HCT116 (cell line): ENCODE measurements around the gene GPBAR1. TPM values are rescaled to one million over a fixed set of nuclear protein-coding genes. Genes with fewer than 3 reads are reported as not detected.

Source experiments
- ATAC-seq: fragments of 200-7000 bp; cut with Tn5 transposase; 2 replicates; pipeline ENCODE4 v1.9.1; 2020; ENCODE audit warnings: mild to moderate bottlenecking, moderate library complexity
- BruUV-seq: library from RNA; stranded (reverse); fragments of 400-500 nt; replicated peaks from 2 replicates; lab custom pipeline; 2021; lab: Mats Ljungman, UMichigan
- CTCF ChIA-PET: fragments of 300-600 bp; sonication (Branson Sonifier 250); formaldehyde crosslinking; loops from one replicate; lab custom pipeline; 2021; ENCODE audit warnings: antibody characterized with exemption; lab: Charles Lee
- POLR2A ChIA-PET: fragments of 300-600, 350-600 bp; sonication (Branson Sonifier 250); formaldehyde crosslinking; loops from one replicate; lab custom pipeline; 2021; ENCODE audit warnings: antibody characterized with exemption; lab: Charles Lee
- RAD21 ChIA-PET, 2 experiments: fragments of 300-600 bp; sonication (Branson Sonifier 250); formaldehyde crosslinking; loops; one replicate each; lab custom pipeline; 2023; ENCODE audit warnings: low total read pairs in 2 of 2; ENCODE audit not compliant: uncharacterized antibody in 2 of 2, unreplicated experiment in 2 of 2, low non-redundant PET in 1 of 2; lab: Charles Lee
- DNase-seq: peaks from one replicate; pipeline ENCODE4 v3.0.0-alpha.2; 2010; ENCODE audit warnings: low read depth, low spot score
- H2AFZ ChIP-seq: fragments of 200-600 bp; shearing (Covaris generic), sonication (generic); 2 replicates; pipeline ENCODE4 v1.6.1; 2017; ENCODE audit warnings: low read depth, mixed run types, mixed read lengths, antibody characterized with exemption, low read length; ENCODE audit not compliant: poor library complexity, severe bottlenecking
- H3K27ac ChIP-seq: 2 replicates; pipeline ENCODE4 v1.5.1; 2012; ENCODE audit warnings: low read depth, low read length
- H3K27me3 ChIP-seq: fragments of 200-600 bp; sonication (generic); 2 replicates; pipeline ENCODE4 v1.6.1; 2016; ENCODE audit warnings: mixed run types, low read length, mixed read lengths; ENCODE audit not compliant: insufficient read depth
- H3K36me3 ChIP-seq, 2 experiments: fragments of 200-500 bp in 1 of 2; fragments of 200-600 bp in 1 of 2; sonication (Bioruptor generic) in 1 of 2; sonication (generic) in 1 of 2; 2 replicates each; pipeline versions ENCODE4 v1.5.1 to v1.6.1; 2014 to 2016; ENCODE audit warnings: low read length in 2 of 2, inconsistent platforms in 1 of 2, mixed read lengths in 1 of 2, mixed run types in 1 of 2; ENCODE audit not compliant: insufficient read depth in 2 of 2, control insufficient read depth in 1 of 2
- H3K4me1 ChIP-seq, 2 experiments: fragments of 200-600 bp in 1 of 2; sonication (generic) in 1 of 2; 2 replicates each; pipeline versions ENCODE4 v1.5.1 to v1.6.1; 2012 to 2017; ENCODE audit warnings: low read length in 2 of 2, inconsistent platforms in 1 of 2, mild to moderate bottlenecking in 1 of 2, mixed read lengths in 1 of 2, mixed run types in 1 of 2, moderate library complexity in 1 of 2; ENCODE audit not compliant: insufficient read depth in 2 of 2, control insufficient read depth in 1 of 2
- H3K4me2 ChIP-seq: fragments of 200-600 bp; sonication (generic); 2 replicates; pipeline ENCODE4 v1.6.1; 2017; ENCODE audit warnings: mixed run types, low read length, mixed read lengths
- H3K4me3 ChIP-seq, 2 experiments: fragments of 200-600 bp in 1 of 2; sonication (generic) in 1 of 2; replicated peaks in 1 of 2; 2 replicates each; pipeline ENCODE4 v1.5.1; 2011 to 2016; ENCODE audit warnings: low read length in 2 of 2, control low read depth in 1 of 2, low read depth in 1 of 2, mild to moderate bottlenecking in 1 of 2, mixed read lengths in 1 of 2, mixed run types in 1 of 2
- H3K79me2 ChIP-seq: fragments of 200-600 bp; sonication (generic); 2 replicates; pipeline ENCODE4 v1.6.1; 2017; ENCODE audit warnings: mild to moderate bottlenecking, mixed run types, low read length, moderate library complexity, mixed read lengths; ENCODE audit not compliant: insufficient read depth
- H3K9ac ChIP-seq: fragments of 200-600 bp; sonication (generic); 2 replicates; pipeline ENCODE4 v1.6.1; 2016; ENCODE audit warnings: low read length, mixed read lengths
- H3K9me2 ChIP-seq: fragments of 200-600 bp; sonication (generic), shearing (Covaris generic); 2 replicates; pipeline ENCODE4 v1.6.1; 2017; ENCODE audit warnings: mixed run types, mild to moderate bottlenecking, moderate library complexity; ENCODE audit not compliant: insufficient read depth
- H3K9me3 ChIP-seq, 2 experiments: fragments of 200-500 bp in 1 of 2; fragments of 200-600 bp in 1 of 2; sonication (Bioruptor generic) in 1 of 2; sonication (generic) in 1 of 2; 2 replicates each; pipeline ENCODE4 v1.6.1; 2014 to 2017; ENCODE audit warnings: low read length in 2 of 2, mixed read lengths in 2 of 2, inconsistent platforms in 1 of 2, low read depth in 1 of 2, mild to moderate bottlenecking in 1 of 2, mixed run types in 1 of 2, moderate library complexity in 1 of 2; ENCODE audit not compliant: control insufficient read depth in 1 of 2, insufficient read depth in 1 of 2
- H4K20me1 ChIP-seq: fragments of 200-600 bp; sonication (generic), shearing (Covaris generic); 2 replicates; pipeline ENCODE4 v1.6.1; 2017; ENCODE audit warnings: mixed run types, mild to moderate bottlenecking, moderate library complexity; ENCODE audit not compliant: insufficient read depth
- ATF3 ChIP-seq: IDR thresholded peaks from 2 replicates; pipeline ENCODE4 v1.6.1; 2012
- CEBPB ChIP-seq: IDR thresholded peaks from 2 replicates; pipeline ENCODE4 v1.6.1; 2012; ENCODE audit warnings: low read depth
- CTCF ChIP-seq, 3 experiments: fragments of 200-600 bp in 1 of 3; sonication (generic) in 1 of 3; IDR thresholded peaks in 2 of 3; conservative IDR thresholded peaks in 1 of 3; 2 replicates each; pipeline ENCODE4 v1.5.1; 2012 to 2017; ENCODE audit warnings: low read depth in 2 of 3, low read length in 2 of 3, antibody characterized with exemption in 1 of 3, borderline replicate concordance in 1 of 3, control low read depth in 1 of 3, mild to moderate bottlenecking in 1 of 3, mixed read lengths in 1 of 3, mixed run types in 1 of 3, moderate library complexity in 1 of 3; ENCODE audit not compliant: insufficient read depth in 1 of 3
- EGR1 ChIP-seq: IDR thresholded peaks from 2 replicates; pipeline ENCODE4 v1.6.1; 2012; ENCODE audit warnings: low read depth
- EZH2 ChIP-seq: fragments of 200-600 bp; sonication (generic); IDR thresholded peaks from 2 replicates; pipeline ENCODE4 v1.6.1; 2017; ENCODE audit warnings: antibody characterized with exemption, mixed run types
- EZH2phosphoT487 ChIP-seq: fragments of 200-600 bp; IDR thresholded peaks from 2 replicates; pipeline ENCODE4 v1.6.1; 2018; ENCODE audit warnings: antibody characterized with exemption, borderline replicate concordance
- FOSL1 ChIP-seq: IDR thresholded peaks from 2 replicates; pipeline ENCODE4 v1.6.1; 2012; ENCODE audit warnings: low read depth
- MAX ChIP-seq: IDR thresholded peaks from 2 replicates; pipeline ENCODE4 v1.6.1; 2012
- POLR2A ChIP-seq: IDR thresholded peaks from 2 replicates; pipeline ENCODE4 v1.7.0; 2011; ENCODE audit warnings: borderline replicate concordance; ENCODE audit not compliant: insufficient read depth, insufficient read length; ENCODE audit errors: extremely low read depth
- POLR2AphosphoS5 ChIP-seq: IDR thresholded peaks from 2 replicates; pipeline ENCODE4 v1.6.1; 2011; ENCODE audit warnings: mild to moderate bottlenecking, low read depth, low read length, moderate library complexity
- RAD21 ChIP-seq: IDR thresholded peaks from 2 replicates; pipeline ENCODE4 v1.6.1; 2012; ENCODE audit warnings: low read depth, mild to moderate bottlenecking
- REST ChIP-seq: IDR thresholded peaks from 2 replicates; pipeline ENCODE4 v1.6.1; 2012; ENCODE audit warnings: low read depth
- SRF ChIP-seq: IDR thresholded peaks from 2 replicates; pipeline ENCODE4 v1.6.1; 2012; ENCODE audit warnings: low read depth
- TCF7L2 ChIP-seq: IDR thresholded peaks from 2 replicates; pipeline ENCODE4 v1.7.0; 2011; ENCODE audit warnings: borderline replicate concordance, inconsistent platforms; ENCODE audit not compliant: insufficient read depth, insufficient read length; ENCODE audit errors: extremely low read depth
- YY1 ChIP-seq: IDR thresholded peaks from 2 replicates; pipeline ENCODE4 v1.6.1; 2011; ENCODE audit warnings: low read length, low read depth, moderate library complexity, mild to moderate bottlenecking; ENCODE audit not compliant: insufficient replicate concordance; ENCODE audit errors: extremely low read depth
- ZBTB33 ChIP-seq: IDR thresholded peaks from 2 replicates; pipeline ENCODE4 v1.6.1; 2011; ENCODE audit warnings: mild to moderate bottlenecking, low read length, moderate library complexity; ENCODE audit not compliant: insufficient replicate concordance; ENCODE audit errors: extremely low read depth
- ZFX ChIP-seq: fragments of 450-650 bp; IDR thresholded peaks from 2 replicates; pipeline ENCODE4 v1.6.1; 2017
- intact Hi-C: fragments of 100-400 bp; cut with micrococcal nuclease; formaldehyde crosslinking; loops from 2 replicates; pipeline ENCODE4 v1.10.0; 2022
- total RNA-seq: library from RNA; stranded (reverse); gene quantifications from one replicate; pipeline ENCODE4 v1.2.1, GENCODE V29; 2021; ENCODE audit not compliant: unreplicated experiment

The GPBAR1 gene
- total RNA-seq, 1 experiment from 2014 or later = 0.27 TPM

DNA sequence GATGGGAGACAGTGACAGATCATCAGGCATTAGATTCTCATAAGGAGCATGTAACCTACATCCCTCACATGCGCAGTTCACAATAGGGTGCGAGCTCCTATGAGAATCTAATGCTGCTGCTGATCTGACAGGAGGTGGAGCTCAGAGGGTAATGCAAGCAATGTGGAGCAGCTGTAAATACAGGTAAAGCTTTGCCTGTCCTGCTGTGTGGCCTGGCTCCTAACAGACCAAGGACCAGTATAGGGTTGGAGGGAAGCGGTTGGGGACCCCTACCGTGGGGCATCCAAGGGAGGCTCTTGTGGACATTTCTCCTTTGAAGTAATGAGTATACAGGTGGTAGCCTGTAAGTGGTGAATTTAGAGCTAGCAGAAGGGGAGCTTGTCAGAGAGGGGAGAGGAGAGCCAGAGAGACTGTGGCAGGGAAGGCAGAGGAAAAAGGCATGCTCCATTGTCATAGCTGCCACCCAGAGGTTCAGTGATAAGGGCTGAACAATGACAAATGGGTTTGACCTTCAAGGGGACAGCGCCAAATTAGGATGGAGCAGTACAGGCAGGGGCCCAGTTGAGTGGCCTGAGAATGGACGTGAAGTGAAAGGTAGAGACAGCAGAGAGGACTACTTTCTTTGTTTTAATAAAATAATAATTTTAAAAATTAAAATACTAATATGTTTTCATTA, 46.7 kb downstream of the GPBAR1 start:
- TF ChIP-seq ZFX (no peak), SRF (no peak), EGR1 (no peak), POLR2A (no peak), EZH2phosphoT487 (no peak), EZH2 (no peak), POLR2AphosphoS5 (no peak), RAD21 (no peak), REST (no peak), FOSL1 (no peak), ZBTB33 (no peak), ATF3 (no peak), CEBPB (no peak), CTCF (IDR thresholded peaks at IDR 0.05 in 2 of 3, conservative IDR thresholded peaks at IDR 0.05 in 1 of 3; ENCODE audit: borderline replicate concordance in 1 of 3, insufficient read depth in 1 of 3, low read depth in 2 of 3, low read length in 2 of 3) (no peak), YY1 (no peak), MAX (no peak), TCF7L2 (no peak)
- Histone ChIP-seq H3K4me2 (no peak overlapping the region), H3K27me3 (no peaks in the 10 kb centered on the region), H3K36me3 (no peaks in the 10 kb centered on the region), H3K4me3 (no peak overlapping the region), H3K27ac (no peak overlapping the region), H3K9me2 (no peaks in the 10 kb centered on the region), H3K79me2 (no peaks in the 10 kb centered on the region), H3K9ac (no peak overlapping the region), H3K9me3 (no peaks in the 10 kb centered on the region), H4K20me1 (no peaks in the 10 kb centered on the region), H2AFZ (no peak overlapping the region), H3K4me1 (no peaks in the 10 kb centered on the region)
- RAD21 ChIA-PET = no interaction called here
- CTCF ChIA-PET = no interaction called here
- no peak for ATAC-seq
- POLR2A ChIA-PET = no interaction called here
- no TSS peak for BruUV-seq
- intact Hi-C loops = no loop called here
- no peak for DNase-seq
